ENCODE data around the gene GK.

- TF ChIP-seq CTCF (IDR thresholded peaks at IDR 0.05) (no peak), ZFX (IDR thresholded peaks at IDR 0.05; ENCODE audit: borderline replicate concordance) (no peak)
Observed at GRCh38 chrX:30690330-30690729, 37.1 kb downstream of the GK start.

Measured in 22Rv1 (cell line).